Heart left ventricle (tissue), 16 donors: ENCODE results near the gene RGS7. TPM values are rescaled to one million over a fixed set of nuclear protein-coding genes. Genes with fewer than 3 reads are reported as not detected.
"Not testable (repeated sequence)": the region's sequence is repeated elsewhere in the genome, so short reads cannot be mapped to it uniquely, and the experiment has no call there.

Experiments
- ATAC-seq, 4 donors: fragments of 200-7000 bp; cut with Tn5 transposase; one replicate each; pipeline ENCODE4 v1.9.1; 2020 to 2022; ENCODE audit warnings: moderate library complexity in 4 of 4, mild to moderate bottlenecking in 3 of 4, moderate number of reproducible peaks in 1 of 4
- DNase-seq, 5 donors: peaks; one replicate each; pipeline ENCODE4 v3.0.0-alpha.2; 2020
- H3K27ac ChIP-seq, 12 donors: fragments of 200-600 bp; sonication (generic) in 4 of 12; one replicate each; pipeline versions ENCODE4 v1.5.0 to v1.8.0; 2016 to 2022; ENCODE audit warnings: mild to moderate bottlenecking in 2 of 12
- H3K27me3 ChIP-seq, 9 donors: fragments of 200-600 bp; sonication (generic) in 2 of 9; one replicate each; pipeline versions ENCODE4 v1.5.1 to v1.8.0; 2016 to 2022; ENCODE audit warnings: mild to moderate bottlenecking in 3 of 9
- H3K36me3 ChIP-seq, 9 donors: fragments of 200-600 bp; sonication (generic) in 2 of 9; one replicate each; pipeline versions ENCODE4 v1.5.0 to v1.8.0; 2018 to 2022; ENCODE audit warnings: mild to moderate bottlenecking in 2 of 9
- H3K4me1 ChIP-seq, 12 donors: fragments of 200-600 bp; sonication (generic) in 4 of 12; one replicate each; pipeline versions ENCODE4 v1.5.0 to v1.8.0; 2016 to 2022; ENCODE audit warnings: mild to moderate bottlenecking in 3 of 12
- H3K4me3 ChIP-seq, 12 donors: fragments of 200-600 bp; sonication (generic) in 4 of 12; one replicate each; pipeline versions ENCODE4 v1.5.0 to v1.8.0; 2017 to 2022; ENCODE audit warnings: mild to moderate bottlenecking in 9 of 12, moderate library complexity in 4 of 12
- H3K9me3 ChIP-seq, 12 donors: fragments of 200-600 bp; sonication (generic) in 4 of 12; one replicate each; pipeline versions ENCODE4 v1.5.0 to v1.8.0; 2016 to 2022; ENCODE audit warnings: mild to moderate bottlenecking in 1 of 12
- CTCF ChIP-seq, 12 donors: fragments of 200-600 bp; sonication (generic) in 4 of 12; IDR thresholded peaks; one replicate each; pipeline versions ENCODE4 v1.5.0 to v1.8.0; 2018 to 2022; ENCODE audit warnings: antibody characterized with exemption in 12 of 12, mild to moderate bottlenecking in 5 of 12
- POLR2A ChIP-seq, 2 donors: fragments of 450-650 bp; IDR thresholded peaks; one replicate each; pipeline ENCODE4 v1.6.1; 2017; ENCODE audit warnings: antibody characterized with exemption in 2 of 2, mild to moderate bottlenecking in 2 of 2, moderate library complexity in 2 of 2
- whole genome bisulfite sequencing, 4 donors: extraction: QIAGEN DNeasy Blood & Tissue Kit in 2 of 4; methylation state at CpG; one replicate each; pipeline versions ENCODE4 v1.1.5 to v1.1.7; 2013 to 2018; 5-methylcytosine and 5-hydroxymethylcytosine counted together
- intact Hi-C, 10 donors: fragments of 100-400 bp; cut with DNase I; formaldehyde crosslinking; loops; one replicate each; pipeline versions ENCODE4 v1.11.1 to v1.14.2; 2022
- polyA plus RNA-seq, 2 donors: library from polyadenylated mRNA; stranded (reverse); fragments of 200-250 nt; gene quantifications; one replicate each; pipeline ENCODE4 v1.2.3, GENCODE V29; 2013
- total RNA-seq, 9 donors: library from RNA; depleted of rRNA in 2 of 9; stranded (reverse); fragments of >200 nt in 2 of 9; fragmentation: NEBNext Ultra II Directional in 3 of 9; extraction: Animal tissue kit (Norgen Biotek cat#: 25700) in 3 of 9; gene quantifications; one replicate each; pipeline versions ENCODE4 v1.1.0 to v1.2.4, GENCODE V29; 2016 to 2023
- donor health status: ischemic (EF 13 %, LVEDD 7.1; RV severe dilation, severe dysfunction).
- donor health status: healthy with polysubstance abuse.
- donor health status: DM: no; HTN: yes; CAD: no.
- donor health status: DM: no; HTN: no; CAD: no.
- donor health status: ischemic (EF 25% LVEDD 6.9; RV normal size, moderate dysfunction).
- donor health status: ischemic (EF 25% LVEDD 5.7; RV mildly dilated, moderate dysfunction).
- donor health status: healthy.
- donor health status: DM: yes; HTN: yes; CAD: no.
- donor health status: ischemic (EF 35%, LVEDD 5.7; RV mildly dilated, moderate dysfunction).
- donor health status: nonischemic (EF 11% LVEDD 7.7; RV severe dilation, severe dysfunction).
- donor health status: DM: yes; HTN: yes; CAD: no.
- donor health status: PGD.
- donor health status: ischemic (EF 29% LVEDD 5.4; RV normal size, mild dysfunction).
- donor health status: nonischemic (EF 23%, LVEDD 6.1; RV moderate dilation, normal function).

Gene RGS7
- total and polyA plus RNA-seq, 11 donors: not detected

DNA sequence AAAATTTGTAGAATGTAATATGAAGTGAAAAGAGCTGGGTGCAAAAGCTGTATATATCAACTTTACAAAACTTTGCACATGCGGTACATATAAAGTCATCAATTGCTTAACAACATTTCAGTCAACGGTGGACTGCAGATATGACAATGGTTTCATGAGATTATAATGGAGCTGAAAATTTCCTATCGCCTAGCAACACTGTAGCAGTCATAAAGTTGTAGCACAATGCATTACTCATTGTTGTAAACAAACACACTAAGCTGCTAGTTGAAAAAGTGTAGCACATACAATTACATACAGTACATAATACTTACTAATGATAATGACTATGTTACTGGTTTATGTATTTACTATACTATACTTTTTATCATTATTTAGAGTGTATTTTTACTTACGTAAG, 64.0 kb downstream of the RGS7 start:
- WGBS, 4 donors: 83 to 88% (median 87%) methylated on average over 4 of the region's 4 CpGs
- H3K4me1 ChIP-seq: no peaks in the 10 kb centered on the region
- no peaks in the 10 kb centered on the region for H3K36me3 ChIP-seq
- H3K27ac ChIP-seq: no peak overlapping the region
- no peaks in the 10 kb centered on the region for H3K27me3 ChIP-seq
- TF ChIP-seq POLR2A (IDR thresholded peaks at IDR 0.05) (no peak), CTCF (IDR thresholded peaks at IDR 0.05) (no peak)
- no peak overlapping the region for H3K4me3 ChIP-seq
- ATAC-seq (no peak), DNase-seq (no peak)
- peaks cover 0 to 5% (median 0%) of the 10 kb centered on the region in 12 donors for H3K9me3 ChIP-seq
- intact Hi-C loops: no loop called here

- ATAC-seq, DNase-seq, H3K4me3 ChIP-seq, H3K27ac ChIP-seq, intact Hi-C loops, H3K36me3 ChIP-seq, H3K4me1 ChIP-seq, H3K27me3 ChIP-seq, H3K9me3 ChIP-seq: not testable (repeated sequence)
- WGBS, 4 donors: 75 to 81% (median 79%) methylated on average over 8 of the region's 8 CpGs
These were observed 65.5 kb downstream of the RGS7 start for GRCh38 chr1:241291548-241291947.

DNA sequence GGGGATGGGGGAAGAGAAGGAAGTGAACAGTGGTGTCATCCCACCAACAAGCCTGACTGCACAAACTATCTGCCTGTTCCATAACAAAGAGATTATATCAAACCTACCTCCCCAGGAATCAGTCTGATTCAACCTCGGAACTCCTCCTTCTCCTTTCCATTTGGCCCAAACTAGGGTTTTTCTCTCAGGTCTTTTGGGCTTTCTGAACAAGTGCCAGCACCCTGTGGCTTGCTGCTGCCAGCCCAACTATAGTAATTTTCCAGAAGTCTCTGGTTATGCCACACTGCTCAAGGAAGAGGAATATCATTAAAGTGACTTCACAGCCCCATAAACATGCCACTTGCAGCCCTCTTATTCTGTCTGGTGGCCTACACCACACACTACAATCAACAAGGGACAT, 70.5 kb downstream of the RGS7 start:
- no peak for DNase-seq
- 67 to 78% (median 75%) methylated on average over 1 of the region's 1 CpG for WGBS, 4 donors
- Histone ChIP-seq H3K27ac (no peak overlapping the region), H3K27me3 (no peaks in the 10 kb centered on the region), H3K36me3 (no peaks in the 10 kb centered on the region), H3K4me1 (no peaks in the 10 kb centered on the region), H3K9me3 (peaks cover 0 to 32% (median 11%) of the 10 kb centered on the region in 12 donors), H3K4me3 (no peak overlapping the region)
- intact Hi-C loops: no loop called here
- no peak for TF ChIP-seq CTCF (IDR thresholded peaks at IDR 0.05)
- TF ChIP-seq POLR2A (IDR thresholded peaks at IDR 0.05): no peak
- no peak for ATAC-seq

- DNase-seq (no peak), ATAC-seq (no peak)
- Histone ChIP-seq H3K9me3 (peaks cover 0 to 28% (median 15%) of the 10 kb centered on the region in 12 donors), H3K4me1 (no peaks in the 10 kb centered on the region), H3K4me3 (no peak overlapping the region), H3K27ac (no peak overlapping the region), H3K36me3 (no peaks in the 10 kb centered on the region), H3K27me3 (no peaks in the 10 kb centered on the region)
- intact Hi-C loops: no loop called here
- WGBS, 4 donors: 65 to 67% (median 66%) methylated on average over 3 of the region's 3 CpGs
- TF ChIP-seq CTCF (IDR thresholded peaks at IDR 0.05) (no peak), POLR2A (IDR thresholded peaks at IDR 0.05) (no peak)
These were observed 80.6 kb downstream of the RGS7 start for GRCh38 chr1:241276391-241276790.

GRCh38 chr1:241275981-241276380, 81.0 kb downstream of the RGS7 start:
- H3K4me1 ChIP-seq: no peaks in the 10 kb centered on the region
- no peaks in the 10 kb centered on the region for H3K27me3 ChIP-seq
- no peak for DNase-seq
- ATAC-seq: no peak
- TF ChIP-seq CTCF (IDR thresholded peaks at IDR 0.05) (no peak), POLR2A (IDR thresholded peaks at IDR 0.05) (no peak)
- intact Hi-C loops: no loop called here
- WGBS, 4 donors: 75 to 83% (median 79%) methylated on average over 5 of the region's 5 CpGs
- H3K36me3 ChIP-seq: no peaks in the 10 kb centered on the region
- H3K9me3 ChIP-seq: peaks cover 0 to 28% (median 14%) of the 10 kb centered on the region in 12 donors
- no peak overlapping the region for H3K27ac ChIP-seq
- H3K4me3 ChIP-seq: no peak overlapping the region
